DOHH2 (cell line): ENCODE data around the gene ADK.

Experiments
- EZH2phosphoT487 ChIP-seq: fragments of 200-600 bp; sonication (generic); IDR thresholded peaks from 2 replicates; pipeline ENCODE4 v1.6.1; 2017; ENCODE audit warnings: borderline replicate concordance, mild to moderate bottlenecking, antibody characterized with exemption, low read length, moderate library complexity, mixed read lengths
- TF ChIP-seq, protein P1 (sequence below): fragments of 200-600 bp; sonication (generic); IDR thresholded peaks from one replicate; pipeline ENCODE4 v1.5.1; 2014; ENCODE audit warnings: antibody characterized with exemption, mild to moderate bottlenecking, low read depth, low read length; ENCODE audit not compliant: poor library complexity, severe bottlenecking

- TF ChIP-seq, protein P1, sequence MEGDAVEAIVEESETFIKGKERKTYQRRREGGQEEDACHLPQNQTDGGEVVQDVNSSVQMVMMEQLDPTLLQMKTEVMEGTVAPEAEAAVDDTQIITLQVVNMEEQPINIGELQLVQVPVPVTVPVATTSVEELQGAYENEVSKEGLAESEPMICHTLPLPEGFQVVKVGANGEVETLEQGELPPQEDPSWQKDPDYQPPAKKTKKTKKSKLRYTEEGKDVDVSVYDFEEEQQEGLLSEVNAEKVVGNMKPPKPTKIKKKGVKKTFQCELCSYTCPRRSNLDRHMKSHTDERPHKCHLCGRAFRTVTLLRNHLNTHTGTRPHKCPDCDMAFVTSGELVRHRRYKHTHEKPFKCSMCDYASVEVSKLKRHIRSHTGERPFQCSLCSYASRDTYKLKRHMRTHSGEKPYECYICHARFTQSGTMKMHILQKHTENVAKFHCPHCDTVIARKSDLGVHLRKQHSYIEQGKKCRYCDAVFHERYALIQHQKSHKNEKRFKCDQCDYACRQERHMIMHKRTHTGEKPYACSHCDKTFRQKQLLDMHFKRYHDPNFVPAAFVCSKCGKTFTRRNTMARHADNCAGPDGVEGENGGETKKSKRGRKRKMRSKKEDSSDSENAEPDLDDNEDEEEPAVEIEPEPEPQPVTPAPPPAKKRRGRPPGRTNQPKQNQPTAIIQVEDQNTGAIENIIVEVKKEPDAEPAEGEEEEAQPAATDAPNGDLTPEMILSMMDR = no peak
- no peak for TF ChIP-seq EZH2phosphoT487
These were observed 230.4 kb downstream of the ADK start for GRCh38 chr10:74381291-74381853.
